ENCODE results near the gene KIAA1210.

DNA sequence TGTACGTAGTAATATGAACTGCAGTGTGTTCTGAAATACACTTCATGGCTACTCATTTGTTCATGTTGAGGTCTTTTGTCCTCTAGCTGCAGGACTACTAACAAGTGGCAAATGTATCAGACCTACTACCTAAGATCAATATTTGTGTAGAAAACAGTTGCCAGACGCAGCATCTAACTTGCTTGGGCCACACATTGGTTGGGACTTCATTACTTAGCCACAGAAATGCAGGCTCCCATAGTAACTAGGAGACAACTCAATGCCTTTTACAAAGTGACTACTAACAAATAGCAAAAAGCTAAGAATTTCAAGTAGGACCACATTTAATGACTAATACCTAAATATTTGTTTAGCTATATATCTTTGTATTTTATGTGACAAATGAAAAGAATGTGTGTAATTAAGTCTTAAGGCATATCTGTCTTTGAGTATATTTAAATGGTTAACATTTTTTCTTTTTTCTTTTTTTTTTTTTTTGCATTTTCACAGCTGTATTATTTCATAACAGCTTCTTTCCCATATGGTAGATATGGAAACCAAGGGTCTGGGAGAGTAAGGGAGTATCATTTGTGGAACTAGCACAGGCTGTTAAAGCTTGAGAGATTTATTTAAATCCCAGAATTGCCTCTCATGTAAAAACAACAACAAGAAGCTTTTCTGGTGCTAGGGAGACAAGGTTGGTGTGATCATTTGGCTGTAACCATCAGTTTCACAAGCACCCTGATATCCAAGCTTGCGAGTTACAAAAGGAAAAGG, 52.2 kb downstream of the KIAA1210 start:
- TF ChIP-seq, protein P1, sequence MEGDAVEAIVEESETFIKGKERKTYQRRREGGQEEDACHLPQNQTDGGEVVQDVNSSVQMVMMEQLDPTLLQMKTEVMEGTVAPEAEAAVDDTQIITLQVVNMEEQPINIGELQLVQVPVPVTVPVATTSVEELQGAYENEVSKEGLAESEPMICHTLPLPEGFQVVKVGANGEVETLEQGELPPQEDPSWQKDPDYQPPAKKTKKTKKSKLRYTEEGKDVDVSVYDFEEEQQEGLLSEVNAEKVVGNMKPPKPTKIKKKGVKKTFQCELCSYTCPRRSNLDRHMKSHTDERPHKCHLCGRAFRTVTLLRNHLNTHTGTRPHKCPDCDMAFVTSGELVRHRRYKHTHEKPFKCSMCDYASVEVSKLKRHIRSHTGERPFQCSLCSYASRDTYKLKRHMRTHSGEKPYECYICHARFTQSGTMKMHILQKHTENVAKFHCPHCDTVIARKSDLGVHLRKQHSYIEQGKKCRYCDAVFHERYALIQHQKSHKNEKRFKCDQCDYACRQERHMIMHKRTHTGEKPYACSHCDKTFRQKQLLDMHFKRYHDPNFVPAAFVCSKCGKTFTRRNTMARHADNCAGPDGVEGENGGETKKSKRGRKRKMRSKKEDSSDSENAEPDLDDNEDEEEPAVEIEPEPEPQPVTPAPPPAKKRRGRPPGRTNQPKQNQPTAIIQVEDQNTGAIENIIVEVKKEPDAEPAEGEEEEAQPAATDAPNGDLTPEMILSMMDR (IDR thresholded peaks at IDR 0.05; ENCODE audit: low read length) = no peak
- TF ChIP-seq EZH2 (IDR thresholded peaks at IDR 0.05; ENCODE audit: borderline replicate concordance, low read length) = no peak

Data from OCI-LY1 (cell line).